GM21786 (cell line): ENCODE measurements around the gene IRX2.

Experiments used
- ATAC-seq: cut with Tn5 transposase; IDR thresholded peaks from one replicate; pipeline ENCODE4 v1.9.1; 2021; ENCODE audit not compliant: unreplicated experiment

The IRX2 gene

DNA sequence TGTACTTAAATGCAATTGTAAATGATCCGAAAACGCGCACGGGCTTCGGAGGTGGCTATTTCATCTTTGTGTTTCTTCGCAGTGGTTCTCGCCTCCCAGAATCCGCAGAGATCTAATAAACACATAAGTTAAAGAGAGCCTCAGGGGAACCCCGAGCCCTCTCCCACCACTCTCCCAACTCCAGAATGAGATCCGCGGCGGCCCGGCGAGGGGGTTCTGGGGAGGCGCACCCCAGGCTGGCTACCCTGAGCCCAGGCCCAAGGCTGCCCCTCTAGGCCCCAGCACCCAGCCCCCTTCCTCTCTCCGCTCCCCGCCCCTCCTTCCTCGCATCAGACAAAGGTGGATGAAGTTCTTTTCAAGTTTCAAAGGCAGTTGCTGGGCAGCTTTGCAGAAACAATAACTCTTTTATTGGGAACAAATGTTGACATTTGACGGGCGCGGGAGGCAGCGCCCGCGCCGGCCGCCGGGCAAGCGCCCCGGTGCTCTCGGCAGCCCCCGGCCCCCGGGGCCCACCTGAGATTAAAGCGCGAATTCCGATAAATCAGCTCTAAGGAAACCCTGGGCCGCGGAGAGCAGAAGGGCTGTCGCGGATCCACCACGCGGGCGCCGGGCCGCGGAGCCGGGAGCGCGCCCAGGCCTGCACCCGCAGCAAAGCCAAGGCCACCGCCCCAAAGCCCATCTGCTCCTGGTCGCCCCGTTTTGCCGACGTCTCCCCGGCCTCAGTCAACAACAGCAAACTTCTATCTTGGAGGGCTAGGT, 8.4 kb downstream of the IRX2 start:
- no peak for ATAC-seq

DNA sequence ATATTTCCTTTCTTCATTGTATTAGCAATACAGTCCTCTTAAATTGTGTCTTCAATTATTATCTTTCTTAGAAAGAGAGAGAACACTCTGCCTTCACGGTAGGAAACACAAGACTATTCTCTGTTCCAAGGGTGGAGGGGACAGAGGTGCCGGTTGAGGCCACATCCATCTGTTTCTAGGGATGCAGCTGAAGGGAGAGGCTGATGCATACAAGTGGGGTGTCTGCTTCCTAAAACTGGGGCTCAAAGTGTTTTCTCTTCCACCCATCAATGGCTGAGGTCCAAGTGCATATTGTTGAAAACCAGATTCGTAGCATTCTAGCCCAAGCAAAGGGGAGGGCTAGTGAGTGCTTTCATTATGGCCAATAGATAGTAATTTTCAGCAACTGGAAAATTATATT, 9.5 kb downstream of the IRX2 start:
- ATAC-seq: no peak

GRCh38 chr5:2740876-2741555, 10.5 kb downstream of the IRX2 start:
- ATAC-seq: no peak

GRCh38 chr5:2740051-2740875, 11.2 kb downstream of the IRX2 start:
- ATAC-seq: no peak

DNA sequence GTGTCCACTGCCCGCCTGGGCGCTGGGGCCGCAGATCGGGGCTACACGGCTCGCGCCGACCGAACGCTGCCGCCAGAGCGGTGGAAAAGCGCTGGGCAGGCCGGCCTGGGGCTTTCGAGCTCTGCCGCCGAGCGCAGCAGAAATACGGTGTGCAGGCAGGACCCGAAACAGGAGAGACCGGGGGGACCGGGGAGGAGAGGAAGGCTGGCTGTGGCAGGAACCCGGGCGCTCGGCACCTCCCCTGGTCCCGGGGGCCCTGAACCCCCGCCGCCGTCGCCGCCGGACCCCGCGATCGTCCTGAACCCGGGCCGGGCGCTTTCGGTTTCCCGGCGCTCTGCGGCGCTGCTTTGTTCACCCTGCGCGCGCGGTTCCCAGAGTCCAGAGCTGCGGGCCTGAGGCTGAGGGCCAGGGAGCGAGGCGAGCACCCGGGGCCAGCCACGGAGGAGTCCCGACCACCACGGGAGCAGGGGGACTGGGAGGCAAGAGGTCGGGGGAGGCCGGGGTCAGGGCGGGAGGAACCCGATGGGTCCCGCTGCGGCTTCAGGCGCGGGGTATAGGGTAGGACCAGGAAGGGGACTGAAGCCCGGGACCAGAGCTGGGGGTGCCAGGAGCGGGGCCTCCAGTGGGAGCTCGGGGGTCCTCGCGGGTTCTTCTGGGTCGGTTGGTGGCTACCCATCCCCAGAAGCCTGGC, 12.0 kb downstream of the IRX2 start:
- no peak for ATAC-seq

DNA sequence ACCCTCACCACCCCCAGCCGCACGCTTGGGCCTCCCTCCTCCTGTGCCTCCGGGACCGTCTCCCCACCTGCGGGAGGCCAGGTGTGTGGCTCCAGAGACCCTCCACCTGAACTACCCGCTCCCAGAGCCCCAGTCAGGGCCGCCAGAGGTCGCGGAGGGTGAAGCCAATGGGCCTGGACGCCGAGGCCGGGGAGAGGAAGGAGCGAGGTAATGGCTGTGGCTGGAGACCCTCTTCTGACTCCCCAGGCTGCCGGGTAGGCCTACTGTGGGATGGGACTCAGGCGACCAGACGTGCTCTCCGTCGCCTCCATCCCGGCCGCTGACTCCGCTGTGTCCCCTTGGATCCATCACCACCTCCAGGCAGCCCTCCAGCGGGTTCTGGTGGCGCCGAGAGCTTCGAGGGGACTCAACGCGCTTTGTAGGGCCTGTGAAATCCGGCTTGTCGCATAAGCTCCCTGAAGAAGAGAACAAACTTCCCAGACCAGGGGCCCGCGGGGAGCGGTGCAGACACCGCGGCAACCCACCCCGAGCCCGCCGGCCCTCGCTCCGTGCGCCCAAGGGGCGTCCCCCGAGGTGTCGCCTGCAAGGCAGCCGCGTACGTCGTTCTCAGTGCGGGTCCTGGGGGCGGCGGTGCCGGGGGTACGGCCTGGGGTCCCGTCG, 12.6 kb downstream of the IRX2 start:
- ATAC-seq: no peak

- no peak for ATAC-seq
Observed at GRCh38 chr5:2738156-2738699, 13.2 kb downstream of the IRX2 start.

GRCh38 chr5:2737273-2738155, 14.0 kb downstream of the IRX2 start:
- ATAC-seq: no peak

DNA sequence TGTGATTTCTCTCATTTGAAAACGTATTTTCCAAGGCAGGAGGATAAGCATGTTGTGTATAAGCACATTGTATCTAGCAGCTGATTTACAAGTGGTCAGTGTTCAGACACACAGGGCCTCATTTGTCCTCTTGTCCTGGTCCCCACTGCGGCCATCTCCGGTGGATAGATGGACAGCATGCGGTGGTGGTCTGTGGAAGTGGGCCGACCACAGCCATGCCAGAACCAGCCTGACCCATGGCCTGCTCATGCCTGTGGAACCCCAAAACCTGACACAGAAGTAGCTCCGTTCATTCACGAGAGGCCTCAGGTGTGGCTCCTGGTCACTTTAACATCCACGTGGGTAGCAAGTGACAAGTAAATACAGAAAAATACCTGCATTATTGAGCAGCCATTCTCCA, 14.6 kb downstream of the IRX2 start:
- ATAC-seq: no peak

DNA sequence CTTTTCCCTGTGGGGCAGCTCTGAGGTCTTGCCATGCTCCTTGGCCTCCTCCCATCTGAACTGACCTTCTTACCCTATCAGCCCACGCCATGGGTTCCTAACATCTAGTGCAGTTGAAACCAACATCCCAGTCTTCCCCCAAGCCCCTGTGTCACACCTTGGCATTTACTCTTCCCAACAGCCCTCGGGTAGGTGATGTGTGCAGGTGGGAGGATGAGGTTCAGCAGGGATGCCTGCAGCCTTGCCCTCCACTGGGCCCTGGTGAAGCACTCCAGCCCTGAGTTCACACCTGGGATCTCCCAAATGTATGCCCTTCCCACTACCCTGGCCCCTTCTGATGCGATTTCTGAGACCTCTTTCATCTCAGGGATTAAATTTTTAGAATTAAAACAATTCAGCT, 15.5 kb downstream of the IRX2 start:
- ATAC-seq: no peak

GRCh38 chr5:2732850-2733249, 18.6 kb downstream of the IRX2 start:
- ATAC-seq: no peak

DNA sequence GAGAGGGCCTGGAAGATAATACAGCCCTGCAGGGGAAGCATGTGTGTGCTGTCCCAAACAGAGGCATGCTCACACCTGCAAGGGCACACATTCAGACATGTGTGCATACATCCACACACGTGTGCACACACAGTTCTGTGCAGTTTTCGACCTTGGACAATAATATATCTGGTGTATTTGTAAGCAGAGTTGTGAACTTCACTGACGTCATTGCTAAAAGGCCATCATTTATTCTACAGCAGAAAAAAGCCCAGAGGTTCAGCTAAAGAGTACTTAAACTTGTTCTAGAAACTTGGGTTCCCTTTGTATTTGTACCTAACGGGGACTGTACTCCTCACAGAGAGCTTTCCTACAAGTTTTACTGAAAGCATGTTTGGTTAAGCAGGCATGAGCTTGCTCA, 19.5 kb downstream of the IRX2 start:
- no peak for ATAC-seq

- no peak for ATAC-seq
Observed at GRCh38 chr5:2729189-2729588, 22.3 kb downstream of the IRX2 start.

DNA sequence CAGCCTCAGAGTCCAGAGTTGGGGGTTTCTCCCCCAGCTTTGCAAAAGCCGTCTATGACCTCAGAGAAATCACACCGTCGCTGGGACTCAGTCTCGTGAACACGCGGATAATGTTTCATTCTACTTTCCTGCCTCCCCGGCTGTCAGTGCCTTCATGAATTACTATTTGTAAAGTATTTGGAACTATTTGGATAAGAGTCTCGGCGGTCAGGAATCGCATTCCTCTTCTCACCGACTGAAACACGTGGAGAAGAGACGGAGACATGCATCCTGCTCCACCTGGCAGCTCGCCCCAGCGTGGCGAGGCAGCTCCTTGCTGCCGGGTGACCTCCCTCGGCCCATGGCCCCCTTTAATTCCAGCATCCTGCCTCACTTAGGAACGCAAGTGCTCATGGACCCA, 23.9 kb downstream of the IRX2 start:
- ATAC-seq: no peak

DNA sequence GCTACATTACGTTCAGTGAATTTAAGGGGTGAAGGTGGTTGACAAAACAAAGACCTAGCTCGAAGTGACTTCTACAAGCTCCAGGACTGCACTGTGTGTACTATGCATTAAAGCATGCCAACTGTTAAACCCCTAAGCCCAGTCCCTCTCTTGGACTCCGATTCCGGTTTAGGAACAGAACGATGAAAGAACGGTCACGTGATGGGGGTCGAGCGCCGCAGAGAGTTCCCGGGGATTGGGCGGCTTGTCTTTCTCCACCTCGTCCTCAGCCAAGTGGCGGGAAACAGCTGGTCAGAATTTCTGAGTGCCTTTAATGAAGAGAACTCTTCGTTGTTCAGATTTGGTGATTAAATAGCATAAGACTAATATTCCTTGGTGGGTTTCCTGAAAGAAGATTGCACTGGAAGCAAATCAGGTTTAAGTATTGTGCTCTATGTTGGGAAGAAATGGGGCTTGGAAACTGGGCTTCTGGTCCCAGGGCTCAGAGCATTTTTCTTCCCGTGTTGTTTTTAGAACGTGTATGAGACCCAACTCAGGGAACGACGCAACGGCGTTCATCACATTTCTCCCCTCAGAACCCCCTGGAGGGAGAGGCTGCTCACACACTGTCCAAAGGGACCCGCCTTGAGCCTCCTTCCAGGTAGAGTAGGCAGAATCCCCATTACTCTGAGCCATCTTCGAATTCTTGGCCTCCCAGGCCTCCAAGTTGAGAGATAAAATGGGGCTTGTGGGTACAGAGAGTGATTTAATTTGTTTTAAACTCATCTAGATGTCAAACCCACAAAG, 25.3 kb downstream of the IRX2 start:
- ATAC-seq: no peak

DNA sequence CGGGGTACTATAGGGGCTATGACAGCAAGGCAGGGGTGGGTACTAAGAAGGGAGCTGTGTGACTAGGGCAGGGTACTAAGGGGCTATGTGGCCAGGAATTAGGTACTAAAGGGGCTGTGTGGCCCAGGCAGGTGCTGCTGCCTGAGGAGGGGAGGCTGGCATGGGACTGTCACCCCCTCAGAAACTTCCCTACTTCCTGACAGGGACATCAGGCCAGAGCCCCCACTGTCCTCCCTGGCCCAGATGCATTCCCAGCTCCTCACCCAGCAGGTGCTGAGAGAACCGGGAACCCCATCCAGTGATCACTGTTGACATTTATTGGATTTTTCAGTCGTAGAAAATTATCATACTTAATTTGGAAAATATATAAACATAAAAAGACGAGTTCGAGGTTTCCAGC, 26.6 kb downstream of the IRX2 start:
- no peak for ATAC-seq

DNA sequence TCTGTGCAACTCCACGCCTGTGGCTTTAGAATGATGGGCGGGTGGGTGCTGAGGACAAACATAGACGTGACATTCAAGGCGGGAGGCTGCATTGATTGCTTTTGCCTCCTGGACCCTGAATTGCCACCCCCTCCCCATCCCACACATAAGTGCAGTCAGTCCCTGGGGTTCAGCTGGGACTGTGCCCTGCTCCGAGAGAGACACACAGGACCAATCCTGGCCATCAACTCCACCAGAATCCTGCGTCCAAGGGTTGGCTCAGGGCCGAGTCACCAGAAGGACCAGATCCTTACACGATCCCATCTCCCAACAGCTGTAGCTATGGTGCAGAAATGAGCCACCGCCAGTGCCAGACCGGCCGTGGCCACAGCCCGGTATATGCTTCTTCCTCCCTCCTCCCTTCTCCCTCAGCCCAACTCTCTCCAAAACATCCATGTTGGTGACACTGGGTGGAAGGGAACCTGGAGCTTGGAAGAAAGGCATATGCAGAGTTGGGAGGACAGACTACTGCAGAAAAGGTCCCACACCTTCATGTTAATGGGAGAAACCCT, 27.4 kb downstream of the IRX2 start:
- no peak for ATAC-seq

DNA sequence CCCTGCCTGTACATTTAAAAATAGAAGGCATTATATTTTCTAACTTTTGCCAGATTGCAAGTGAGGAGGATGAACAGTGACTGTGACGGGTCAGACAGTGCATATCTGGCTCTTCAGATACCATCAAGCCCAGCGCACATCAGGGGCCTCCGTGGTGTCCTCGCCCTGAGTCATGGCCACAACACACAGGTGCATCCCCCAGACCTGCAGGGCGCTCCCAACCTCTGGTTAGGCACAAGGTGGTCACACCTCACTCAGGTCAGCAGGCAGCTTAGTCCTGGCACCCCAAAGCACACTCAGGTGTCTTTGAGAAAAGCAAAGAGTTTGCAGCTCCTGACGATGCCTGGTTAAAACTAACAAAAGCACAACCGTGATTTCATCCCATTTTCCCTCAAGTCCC, 28.6 kb downstream of the IRX2 start:
- ATAC-seq: no peak
